ENCODE data around the gene PLD3.

Gene PLD3

DNA sequence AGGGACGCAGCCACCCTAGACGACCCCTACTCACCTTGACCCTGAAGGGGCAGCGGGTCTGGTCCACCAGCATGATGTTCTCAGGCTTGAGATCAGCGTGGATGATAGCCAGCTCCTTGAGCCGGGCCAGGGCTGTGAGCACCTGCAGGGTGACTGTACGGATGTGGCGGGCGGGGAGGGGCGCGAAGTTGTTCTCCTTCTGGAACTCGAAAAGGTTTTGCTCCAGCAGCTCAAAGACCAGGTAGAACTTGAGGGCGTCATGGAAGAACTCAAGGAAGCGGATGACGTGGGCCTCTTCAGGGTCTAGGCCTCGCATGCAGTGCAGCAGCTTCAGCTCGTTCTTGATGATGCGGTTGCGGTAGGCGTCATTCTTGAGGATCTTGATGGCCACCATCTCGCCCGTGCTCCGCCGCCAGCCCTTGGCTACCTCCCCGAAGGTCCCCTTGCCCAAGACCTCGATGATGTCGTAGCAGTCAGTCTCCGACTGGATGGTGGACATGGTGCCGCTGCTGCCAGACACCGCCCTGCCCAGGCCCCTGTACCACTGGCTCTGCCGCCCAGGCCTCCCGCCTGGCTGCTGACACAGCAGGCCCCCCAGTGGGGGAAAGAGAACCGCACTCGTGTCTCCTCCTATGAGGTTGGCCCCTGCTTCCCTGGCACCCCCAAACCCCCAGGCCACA, 41.0 kb downstream of the PLD3 start:
- Histone ChIP-seq H3K27me3 (ENCODE audit: insufficient read depth, poor library complexity, severe bottlenecking) (no peaks in the 10 kb centered on the region), H3K4me3 (replicated peaks; ENCODE audit: insufficient read depth, low read length) (no peak overlapping the region), H3K27ac (replicated peaks) (no peak overlapping the region)
- TF ChIP-seq, protein P1, sequence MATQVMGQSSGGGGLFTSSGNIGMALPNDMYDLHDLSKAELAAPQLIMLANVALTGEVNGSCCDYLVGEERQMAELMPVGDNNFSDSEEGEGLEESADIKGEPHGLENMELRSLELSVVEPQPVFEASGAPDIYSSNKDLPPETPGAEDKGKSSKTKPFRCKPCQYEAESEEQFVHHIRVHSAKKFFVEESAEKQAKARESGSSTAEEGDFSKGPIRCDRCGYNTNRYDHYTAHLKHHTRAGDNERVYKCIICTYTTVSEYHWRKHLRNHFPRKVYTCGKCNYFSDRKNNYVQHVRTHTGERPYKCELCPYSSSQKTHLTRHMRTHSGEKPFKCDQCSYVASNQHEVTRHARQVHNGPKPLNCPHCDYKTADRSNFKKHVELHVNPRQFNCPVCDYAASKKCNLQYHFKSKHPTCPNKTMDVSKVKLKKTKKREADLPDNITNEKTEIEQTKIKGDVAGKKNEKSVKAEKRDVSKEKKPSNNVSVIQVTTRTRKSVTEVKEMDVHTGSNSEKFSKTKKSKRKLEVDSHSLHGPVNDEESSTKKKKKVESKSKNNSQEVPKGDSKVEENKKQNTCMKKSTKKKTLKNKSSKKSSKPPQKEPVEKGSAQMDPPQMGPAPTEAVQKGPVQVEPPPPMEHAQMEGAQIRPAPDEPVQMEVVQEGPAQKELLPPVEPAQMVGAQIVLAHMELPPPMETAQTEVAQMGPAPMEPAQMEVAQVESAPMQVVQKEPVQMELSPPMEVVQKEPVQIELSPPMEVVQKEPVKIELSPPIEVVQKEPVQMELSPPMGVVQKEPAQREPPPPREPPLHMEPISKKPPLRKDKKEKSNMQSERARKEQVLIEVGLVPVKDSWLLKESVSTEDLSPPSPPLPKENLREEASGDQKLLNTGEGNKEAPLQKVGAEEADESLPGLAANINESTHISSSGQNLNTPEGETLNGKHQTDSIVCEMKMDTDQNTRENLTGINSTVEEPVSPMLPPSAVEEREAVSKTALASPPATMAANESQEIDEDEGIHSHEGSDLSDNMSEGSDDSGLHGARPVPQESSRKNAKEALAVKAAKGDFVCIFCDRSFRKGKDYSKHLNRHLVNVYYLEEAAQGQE (IDR thresholded peaks at IDR 0.05; ENCODE audit: insufficient replicate concordance, low read depth) = no peak
- TF ChIP-seq POLR2AphosphoS5 (IDR thresholded peaks at IDR 0.05; ENCODE audit: low read depth) (no peak), SPI1 (IDR thresholded peaks at IDR 0.05; ENCODE audit: borderline replicate concordance, low read depth) (no peak), GABPA (IDR thresholded peaks at IDR 0.05; ENCODE audit: low read depth) (no peak)
- TF ChIP-seq, protein P2, sequence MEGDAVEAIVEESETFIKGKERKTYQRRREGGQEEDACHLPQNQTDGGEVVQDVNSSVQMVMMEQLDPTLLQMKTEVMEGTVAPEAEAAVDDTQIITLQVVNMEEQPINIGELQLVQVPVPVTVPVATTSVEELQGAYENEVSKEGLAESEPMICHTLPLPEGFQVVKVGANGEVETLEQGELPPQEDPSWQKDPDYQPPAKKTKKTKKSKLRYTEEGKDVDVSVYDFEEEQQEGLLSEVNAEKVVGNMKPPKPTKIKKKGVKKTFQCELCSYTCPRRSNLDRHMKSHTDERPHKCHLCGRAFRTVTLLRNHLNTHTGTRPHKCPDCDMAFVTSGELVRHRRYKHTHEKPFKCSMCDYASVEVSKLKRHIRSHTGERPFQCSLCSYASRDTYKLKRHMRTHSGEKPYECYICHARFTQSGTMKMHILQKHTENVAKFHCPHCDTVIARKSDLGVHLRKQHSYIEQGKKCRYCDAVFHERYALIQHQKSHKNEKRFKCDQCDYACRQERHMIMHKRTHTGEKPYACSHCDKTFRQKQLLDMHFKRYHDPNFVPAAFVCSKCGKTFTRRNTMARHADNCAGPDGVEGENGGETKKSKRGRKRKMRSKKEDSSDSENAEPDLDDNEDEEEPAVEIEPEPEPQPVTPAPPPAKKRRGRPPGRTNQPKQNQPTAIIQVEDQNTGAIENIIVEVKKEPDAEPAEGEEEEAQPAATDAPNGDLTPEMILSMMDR (IDR thresholded peaks at IDR 0.05; ENCODE audit: insufficient read depth, low read length) = no peak
- no peak for DNase-seq (ENCODE audit: low read depth in 1 of 2, low spot score in 1 of 2)

DNA sequence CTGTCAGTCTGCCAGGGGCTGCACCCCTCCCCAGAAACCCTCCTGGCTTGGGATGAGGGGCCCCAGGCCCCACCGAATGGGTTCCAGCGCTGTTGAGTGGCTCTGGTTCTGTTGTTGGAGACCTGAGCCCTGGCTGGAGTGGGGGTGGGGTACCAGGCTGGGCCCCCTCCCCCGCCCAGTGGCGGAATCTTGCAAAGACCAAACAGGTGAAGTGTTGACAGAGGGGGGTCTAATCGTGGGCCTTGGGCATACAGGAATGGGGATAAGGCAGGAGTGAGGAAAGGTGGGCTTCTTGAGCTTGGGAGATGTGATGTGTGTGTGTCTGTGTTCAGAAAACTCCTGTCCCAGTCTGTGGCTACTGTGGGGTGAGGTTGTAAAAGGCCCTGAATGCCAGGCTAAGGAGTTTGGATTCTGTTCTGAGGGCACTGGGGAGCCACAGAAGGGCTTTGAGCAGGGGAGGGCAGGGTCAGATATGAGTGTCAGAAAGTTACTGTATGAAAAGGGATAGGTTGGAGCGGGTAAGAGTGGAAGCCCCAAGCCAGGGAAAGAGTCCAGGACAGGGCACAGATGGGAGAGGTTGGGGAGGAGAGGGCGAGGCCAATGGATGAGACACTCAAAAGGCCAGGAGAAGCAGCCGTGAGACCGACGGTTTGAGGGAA, 41.7 kb downstream of the PLD3 start, which contains the start of gene HIPK4:
Gene HIPK4 (minus strand): TSS at position 98 of the 659 bp plus-strand sequence. CDS start 279 bp downstream, outside the sequence.
- H3K4me3 ChIP-seq (replicated peaks; ENCODE audit: insufficient read depth, low read length) = no peak within 1 kb of the TSS
- no peaks in the 10 kb centered on the region for H3K27me3 ChIP-seq (ENCODE audit: insufficient read depth, poor library complexity, severe bottlenecking)
- no peak for DNase-seq (ENCODE audit: low read depth in 1 of 2, low spot score in 1 of 2)
- TF ChIP-seq, protein P2 (IDR thresholded peaks at IDR 0.05; ENCODE audit: insufficient read depth, low read length) = no peak
- H3K27ac ChIP-seq (replicated peaks) = no peak within 1 kb of the TSS

DNA sequence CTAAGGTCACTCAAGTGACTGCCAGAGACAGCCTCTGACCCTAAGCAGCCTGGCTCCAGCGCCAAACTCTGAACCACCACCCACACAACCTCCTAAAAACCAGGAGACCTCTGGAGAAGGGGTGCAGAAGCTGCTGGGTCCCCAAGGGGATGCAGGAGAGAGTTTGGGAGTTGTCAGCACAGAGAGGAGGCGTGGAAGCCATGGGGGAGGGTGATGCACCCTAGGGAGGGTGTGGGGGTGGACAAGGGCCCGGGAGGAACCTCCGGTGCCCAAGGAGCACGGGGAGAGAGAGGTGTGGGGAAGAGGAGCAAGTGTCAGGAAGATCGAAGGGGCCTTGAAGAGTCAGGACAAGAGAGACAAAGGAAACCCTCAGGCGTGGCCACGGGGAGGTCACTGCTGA, 43.6 kb downstream of the PLD3 start:
- no peak overlapping the region for H3K27ac ChIP-seq (replicated peaks)
- TF ChIP-seq, protein P1 (IDR thresholded peaks at IDR 0.05; ENCODE audit: insufficient replicate concordance, low read depth) = no peak
- no peak for TF ChIP-seq SPI1 (IDR thresholded peaks at IDR 0.05; ENCODE audit: borderline replicate concordance, low read depth)
- TF ChIP-seq GABPA (IDR thresholded peaks at IDR 0.05; ENCODE audit: low read depth) = no peak
- TF ChIP-seq, protein P2 (IDR thresholded peaks at IDR 0.05; ENCODE audit: insufficient read depth, low read length) = no peak
- TF ChIP-seq POLR2AphosphoS5 (IDR thresholded peaks at IDR 0.05; ENCODE audit: low read depth) = no peak
- H3K27me3 ChIP-seq (ENCODE audit: insufficient read depth, poor library complexity, severe bottlenecking) = peaks cover 2% of the 10 kb centered on the region

More for the DNA sequence above, 43.6 kb downstream of the PLD3 start:
- no peak for DNase-seq (ENCODE audit: low read depth in 1 of 2, low spot score in 1 of 2)
- H3K4me3 ChIP-seq (replicated peaks; ENCODE audit: insufficient read depth, low read length) = no peak overlapping the region

Measured in HL-60 (cell line).